GM19023 (cell line): Measurements from ENCODE around the gene RNF144A.

Experiments
- ATAC-seq: cut with Tn5 transposase; IDR thresholded peaks from one replicate; pipeline ENCODE4 v1.9.1; 2021; ENCODE audit warnings: mild to moderate bottlenecking, moderate library complexity; ENCODE audit not compliant: unreplicated experiment

RNF144A gene

GRCh38 chr2:7070483-7070882 is 153.3 kb downstream of the RNF144A start:
- ATAC-seq = no peak

GRCh38 chr2:7071154-7071553 is 153.9 kb downstream of the RNF144A start:
- no peak for ATAC-seq

- ATAC-seq = no peak
Measured at GRCh38 chr2:7071916-7072556, 154.8 kb downstream of the RNF144A start.

- no peak for ATAC-seq
Measured at GRCh38 chr2:7073901-7074300, 156.7 kb downstream of the RNF144A start.

GRCh38 chr2:7075834-7076233 is 158.6 kb downstream of the RNF144A start:
- no peak for ATAC-seq

DNA sequence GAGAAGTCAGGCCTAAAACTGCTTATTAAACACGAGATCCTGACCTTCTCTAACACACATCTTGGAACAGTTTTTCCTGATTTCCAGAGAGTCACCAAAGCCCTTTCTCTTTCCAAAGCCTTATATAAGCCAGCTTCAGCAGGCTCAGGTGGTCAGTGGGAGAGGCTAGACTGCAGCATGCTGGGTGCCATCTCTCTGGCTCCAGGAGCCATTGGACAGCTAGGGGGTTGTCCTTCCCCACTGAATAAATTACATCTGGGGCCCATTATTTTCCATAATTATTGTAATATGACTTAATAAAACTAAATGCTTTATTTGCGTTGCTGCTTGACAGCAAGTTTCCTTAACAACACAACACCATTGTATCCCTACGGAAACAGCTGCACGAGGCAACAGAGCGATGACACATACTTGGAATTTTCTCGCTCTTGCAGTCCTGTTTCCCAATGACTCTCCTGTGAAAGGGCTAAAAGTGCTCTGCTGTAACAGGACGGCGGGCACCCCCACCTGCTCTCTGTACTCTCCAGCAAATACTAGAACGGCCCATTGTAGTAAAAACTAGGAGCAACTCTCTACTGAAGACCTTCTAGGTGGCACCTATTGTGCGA is 160.6 kb downstream of the RNF144A start:
- no peak for ATAC-seq

DNA sequence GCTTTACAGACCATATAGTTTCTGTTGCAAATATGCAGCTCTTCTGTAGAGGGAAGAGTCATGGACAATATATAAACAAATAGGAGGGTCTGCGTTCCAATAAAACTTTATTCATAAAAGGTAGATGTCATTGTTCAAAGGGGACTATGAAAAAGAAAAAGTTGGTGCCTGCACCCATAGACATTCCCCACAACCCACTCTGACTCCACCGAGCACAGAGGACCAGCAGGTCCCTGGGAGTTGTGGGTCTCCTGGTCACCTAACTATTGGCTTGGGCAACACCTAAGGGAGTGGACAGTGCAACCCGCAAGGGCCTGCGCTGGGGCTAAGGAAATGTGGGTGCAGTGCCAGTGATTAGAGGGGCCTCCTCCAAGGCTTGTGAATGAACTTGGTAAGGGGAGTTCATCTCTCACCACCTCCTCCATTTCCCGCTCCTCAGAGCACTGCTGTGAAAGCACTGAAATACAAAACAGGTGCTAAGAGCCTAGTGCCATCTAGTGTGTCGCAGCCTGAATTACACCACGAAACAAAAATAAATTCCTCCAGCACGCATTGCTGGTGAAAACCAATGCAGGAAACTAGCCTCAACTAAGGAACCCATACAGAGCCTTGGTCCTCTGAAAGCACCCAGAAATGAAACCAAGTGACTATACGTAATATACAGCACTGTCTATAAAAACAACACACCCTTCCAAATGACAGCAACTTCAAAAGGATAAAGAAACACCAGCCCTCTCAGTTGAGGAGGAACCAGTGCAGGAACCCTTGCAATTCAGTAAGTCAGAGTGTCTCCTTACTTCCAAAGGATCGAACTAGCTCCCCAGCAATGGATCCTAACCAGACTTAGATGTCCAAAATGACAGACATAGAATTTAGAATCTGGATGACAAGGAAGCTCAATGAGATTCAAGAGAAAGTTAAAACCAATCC is 166.6 kb downstream of the RNF144A start:
- ATAC-seq = no peak

- ATAC-seq = no peak
Measured at GRCh38 chr2:7084601-7085000, 167.4 kb downstream of the RNF144A start.

DNA sequence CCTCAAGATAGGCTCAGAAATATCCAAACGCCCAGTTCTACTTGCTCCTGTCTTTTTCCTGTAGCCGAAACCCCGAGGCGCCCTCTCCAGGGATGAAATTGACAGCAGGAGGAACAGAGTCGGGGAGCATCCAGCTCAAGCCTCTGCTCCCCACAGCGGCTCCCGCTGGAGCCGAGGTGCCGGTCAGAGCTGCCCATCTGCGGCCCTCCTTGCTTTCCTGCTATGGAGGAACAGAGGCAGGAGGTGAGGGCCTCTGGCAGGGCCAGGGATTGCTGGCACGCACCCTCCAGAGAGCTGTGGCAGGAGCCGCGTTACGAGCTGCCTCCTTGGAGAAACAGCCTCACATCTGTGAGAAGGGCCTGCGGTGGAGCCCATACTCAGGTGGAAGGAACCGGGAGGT is 172.1 kb downstream of the RNF144A start:
- ATAC-seq = no peak

GRCh38 chr2:7089898-7090510 is 172.8 kb downstream of the RNF144A start:
- ATAC-seq = no peak

DNA sequence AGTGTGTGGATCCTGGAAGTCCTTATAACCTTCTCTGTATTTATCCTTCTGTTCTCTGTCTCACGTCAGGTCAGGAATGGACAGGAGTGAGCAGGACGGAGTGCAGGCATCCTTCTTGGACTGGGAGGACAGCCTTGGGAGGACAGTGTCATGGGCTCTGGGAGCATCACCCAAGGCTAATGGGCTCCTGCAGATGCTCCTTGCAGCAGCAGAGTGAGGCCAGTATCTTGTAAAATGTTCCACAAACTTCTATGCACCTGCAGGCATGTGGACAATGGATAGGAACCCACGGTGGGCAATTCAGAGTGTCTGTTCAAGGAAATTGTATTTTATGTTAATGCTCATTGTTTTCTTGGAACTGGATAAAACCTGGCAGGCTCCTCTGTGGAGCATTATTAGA is 176.2 kb downstream of the RNF144A start:
- ATAC-seq = no peak
